ENCODE data around the gene MCOLN3. TPM values are rescaled to one million over a fixed set of nuclear protein-coding genes. Genes with fewer than 3 reads are reported as not detected.

MCOLN3 gene
- 0.10 and 0.48 TPM in 2 replicates for total RNA-seq (2014; rRNA removed; shearing (Covaris generic))

GRCh38 chr1:85048296-85049064 lies at the start of gene MCOLN3:
Gene MCOLN3 (minus strand): TSS chr1:85048500. CDS start chr1:85045360, 3,140 bp downstream.
- peak; percentile 15 for DNase-seq (ENCODE audit: low read depth)

- no peak for DNase-seq (ENCODE audit: low read depth)
Measured at GRCh38 chr1:85093644-85094043, 45.3 kb upstream of the MCOLN3 start.

- no peak for DNase-seq (ENCODE audit: low read depth)
Measured at GRCh38 chr1:85091671-85092280, 43.5 kb upstream of the MCOLN3 start.

- no peak for DNase-seq (ENCODE audit: low read depth)
Measured at GRCh38 chr1:85090225-85090624, 41.9 kb upstream of the MCOLN3 start.

- DNase-seq (ENCODE audit: low read depth): no peak
Measured at GRCh38 chr1:85089203-85089602, 40.9 kb upstream of the MCOLN3 start.

- DNase-seq (ENCODE audit: low read depth): no peak
Measured at GRCh38 chr1:85088408-85088784, 40.1 kb upstream of the MCOLN3 start.

GRCh38 chr1:85087659-85088407 lies 39.5 kb upstream of the MCOLN3 start:
- no peak for DNase-seq (ENCODE audit: low read depth)

GRCh38 chr1:85085417-85085816 lies 37.1 kb upstream of the MCOLN3 start:
- DNase-seq (ENCODE audit: low read depth): no peak

- DNase-seq (ENCODE audit: low read depth): peak; percentile 36
Measured at GRCh38 chr1:85078903-85079302, 30.6 kb upstream of the MCOLN3 start.

- DNase-seq (ENCODE audit: low read depth): no peak
Measured at GRCh38 chr1:85074365-85074964, 26.2 kb upstream of the MCOLN3 start.

- DNase-seq (ENCODE audit: low read depth): no peak
Measured at GRCh38 chr1:85070972-85071492, 22.7 kb upstream of the MCOLN3 start.

GRCh38 chr1:85068846-85069245 lies 20.5 kb upstream of the MCOLN3 start:
- DNase-seq (ENCODE audit: low read depth): no peak

- DNase-seq (ENCODE audit: low read depth): no peak
Measured at GRCh38 chr1:85065550-85065949, 17.2 kb upstream of the MCOLN3 start.

GRCh38 chr1:85062425-85063026 lies 14.2 kb upstream of the MCOLN3 start:
- no peak for DNase-seq (ENCODE audit: low read depth)

- DNase-seq (ENCODE audit: low read depth): peak; percentile 98
Measured at GRCh38 chr1:85061711-85062424, 13.6 kb upstream of the MCOLN3 start.

GRCh38 chr1:85060038-85060437 lies 11.7 kb upstream of the MCOLN3 start:
- no peak for DNase-seq (ENCODE audit: low read depth)

GRCh38 chr1:85059563-85059962 lies 11.3 kb upstream of the MCOLN3 start:
- no peak for DNase-seq (ENCODE audit: low read depth)

GRCh38 chr1:85058786-85059185 lies 10.5 kb upstream of the MCOLN3 start:
- peak; percentile 30 for DNase-seq (ENCODE audit: low read depth)

- no peak for DNase-seq (ENCODE audit: low read depth)
Measured at GRCh38 chr1:85058311-85058710, 10.0 kb upstream of the MCOLN3 start.

GRCh38 chr1:85054664-85055063 lies 6.4 kb upstream of the MCOLN3 start:
- DNase-seq (ENCODE audit: low read depth): no peak

GRCh38 chr1:85049735-85050166 lies 1.5 kb upstream of the MCOLN3 start:
- DNase-seq (ENCODE audit: low read depth): no peak

Data from RPMI7951 (cell line).